WTC11 (cell line): ENCODE results near the gene TPT1. TPM values are rescaled to one million over a fixed set of nuclear protein-coding genes. Genes with fewer than 3 reads are reported as not detected.
A peak's percentile ranks its signal among the peaks of the same experiment; 100 is the strongest.

Source experiments
- ARID4B ChIP-seq: sonication (generic); formaldehyde crosslinking; IDR thresholded peaks from 2 replicates; pipeline ENCODE4 v1.8.0; 2023; ENCODE audit warnings: missing genetic modification reagents, mild to moderate bottlenecking, borderline replicate concordance
- CREB1 ChIP-seq: sonication (generic); formaldehyde crosslinking; IDR thresholded peaks from 2 replicates; pipeline ENCODE4 v1.8.0; 2023; ENCODE audit warnings: mild to moderate bottlenecking, missing genetic modification reagents
- FOXK1 ChIP-seq: sonication (generic); formaldehyde crosslinking; IDR thresholded peaks from 2 replicates; pipeline ENCODE4 v1.8.0; 2022; ENCODE audit warnings: mild to moderate bottlenecking, moderate library complexity, missing genetic modification reagents
- FOXP4 ChIP-seq: sonication (generic); formaldehyde crosslinking; IDR thresholded peaks from 2 replicates; pipeline ENCODE4 v1.8.0; 2022; ENCODE audit warnings: mild to moderate bottlenecking, missing genetic modification reagents
- GRHL2 ChIP-seq: fragments of 250-450 bp; sonication (Bioruptor Pico); IDR thresholded peaks from 2 replicates; pipeline ENCODE4 v1.8.0; 2022; ENCODE audit warnings: mild to moderate bottlenecking, moderate library complexity; ENCODE audit not compliant: insufficient replicate concordance, severe bottlenecking
- KAT7 ChIP-seq: sonication (generic); formaldehyde crosslinking; IDR thresholded peaks from 2 replicates; pipeline ENCODE4 v1.8.1; 2023; ENCODE audit warnings: missing genetic modification reagents, mild to moderate bottlenecking, borderline replicate concordance
- RORB ChIP-seq: fragments of 250-450 bp; sonication (Bioruptor Pico); IDR thresholded peaks from 2 replicates; pipeline ENCODE4 v1.9.0; 2021; ENCODE audit warnings: mild to moderate bottlenecking
- SMAD3 ChIP-seq: sonication (generic); formaldehyde crosslinking; IDR thresholded peaks from 2 replicates; pipeline ENCODE4 v1.8.0; 2022; ENCODE audit warnings: missing genetic modification reagents, mild to moderate bottlenecking, borderline replicate concordance
- SP1 ChIP-seq: sonication (generic); formaldehyde crosslinking; conservative IDR thresholded peaks from 2 replicates; pipeline ENCODE4 v1.8.1; 2022; ENCODE audit warnings: missing genetic modification reagents
- ZNF396 ChIP-seq: fragments of 250-450 bp; sonication (Bioruptor Pico); IDR thresholded peaks from 2 replicates; pipeline ENCODE4 v1.8.0; 2021; ENCODE audit warnings: mild to moderate bottlenecking, moderate library complexity, borderline replicate concordance
- ZNF423 ChIP-seq: fragments of 250-450 bp; sonication (Bioruptor Pico); IDR thresholded peaks from 2 replicates; pipeline ENCODE4 v2.1.2; 2022; ENCODE audit warnings: mild to moderate bottlenecking, moderate library complexity
- ZNF425 ChIP-seq: fragments of 250-450 bp; sonication (Bioruptor Pico); conservative IDR thresholded peaks from 2 replicates; pipeline ENCODE4 v1.9.0; 2021; ENCODE audit warnings: mild to moderate bottlenecking
- ZNF671 ChIP-seq: fragments of 250-450 bp; sonication (Bioruptor Pico); IDR thresholded peaks from 2 replicates; pipeline ENCODE4 v1.8.0; 2021; ENCODE audit warnings: mild to moderate bottlenecking
- total RNA-seq: library from RNA; stranded (reverse); gene quantifications from 3 replicates; pipeline ENCODE4 v1.2.3, GENCODE V29; 2021
- TF ChIP-seq, protein P1 (sequence below): sonication (generic); formaldehyde crosslinking; conservative IDR thresholded peaks from 2 replicates; pipeline ENCODE4 v1.8.1; 2023; ENCODE audit warnings: mild to moderate bottlenecking, low read depth, missing genetic modification reagents, moderate library complexity
- TF ChIP-seq, protein P2 (sequence below): fragments of 250-450 bp; sonication (Bioruptor Pico); IDR thresholded peaks from 2 replicates; pipeline ENCODE4 v1.8.0; 2021; ENCODE audit warnings: mild to moderate bottlenecking

The TPT1 gene
- total RNA-seq, 1 experiment from 2014 or later: 1,861 TPM

DNA sequence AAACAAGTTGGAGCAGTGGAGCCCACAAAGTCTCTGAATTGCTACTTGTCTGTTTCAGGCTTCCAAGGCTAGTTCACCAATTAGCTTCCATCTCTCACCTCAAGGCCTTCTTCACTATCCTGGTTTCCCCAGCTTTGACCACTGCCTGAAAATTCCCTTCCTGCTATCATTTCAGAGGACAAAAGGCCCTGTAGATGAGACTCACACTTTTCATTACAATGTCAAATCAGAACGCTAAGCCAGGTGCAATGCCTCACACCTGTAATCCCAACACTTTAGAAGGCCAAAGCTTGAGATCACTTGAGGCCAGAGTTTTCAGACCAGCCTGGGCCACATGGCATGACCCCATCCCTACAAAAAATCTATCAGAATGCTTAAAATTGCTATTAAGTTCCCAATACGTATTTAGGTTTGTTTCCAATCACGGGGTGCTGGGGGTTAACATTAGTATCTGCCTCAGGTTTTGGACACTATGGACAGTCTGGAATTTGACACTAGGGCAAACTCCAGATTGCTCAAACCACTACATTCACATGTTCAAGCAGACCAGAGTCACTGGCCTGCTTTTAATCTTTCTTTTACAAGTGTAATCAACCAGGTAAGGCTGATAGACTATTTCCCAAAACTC lies 5.5 kb downstream of the TPT1 start (continued):
- TF ChIP-seq GRHL2 (CRISPR knock-in tag) (no peak), CREB1 (CRISPR knock-in tag) (no peak), SP1 (CRISPR knock-in tag) (0 out of 2 replicates have a peak, but pooled peaks have one; percentile 30), RORB (CRISPR knock-in tag) (no peak), SMAD3 (CRISPR knock-in tag) (no peak), ZNF671 (CRISPR knock-in tag) (peak; percentile 81), ARID4B (no peak), ZNF396 (CRISPR knock-in tag) (no peak), FOXK1 (CRISPR knock-in tag) (no peak), FOXP4 (CRISPR knock-in tag) (no peak), ZNF423 (CRISPR knock-in tag) (no peak), KAT7 (CRISPR knock-in tag) (no peak), ZNF425 (CRISPR knock-in tag) (no peak; the same call in 1 of the 2 replicates)
- TF ChIP-seq, protein P1, sequence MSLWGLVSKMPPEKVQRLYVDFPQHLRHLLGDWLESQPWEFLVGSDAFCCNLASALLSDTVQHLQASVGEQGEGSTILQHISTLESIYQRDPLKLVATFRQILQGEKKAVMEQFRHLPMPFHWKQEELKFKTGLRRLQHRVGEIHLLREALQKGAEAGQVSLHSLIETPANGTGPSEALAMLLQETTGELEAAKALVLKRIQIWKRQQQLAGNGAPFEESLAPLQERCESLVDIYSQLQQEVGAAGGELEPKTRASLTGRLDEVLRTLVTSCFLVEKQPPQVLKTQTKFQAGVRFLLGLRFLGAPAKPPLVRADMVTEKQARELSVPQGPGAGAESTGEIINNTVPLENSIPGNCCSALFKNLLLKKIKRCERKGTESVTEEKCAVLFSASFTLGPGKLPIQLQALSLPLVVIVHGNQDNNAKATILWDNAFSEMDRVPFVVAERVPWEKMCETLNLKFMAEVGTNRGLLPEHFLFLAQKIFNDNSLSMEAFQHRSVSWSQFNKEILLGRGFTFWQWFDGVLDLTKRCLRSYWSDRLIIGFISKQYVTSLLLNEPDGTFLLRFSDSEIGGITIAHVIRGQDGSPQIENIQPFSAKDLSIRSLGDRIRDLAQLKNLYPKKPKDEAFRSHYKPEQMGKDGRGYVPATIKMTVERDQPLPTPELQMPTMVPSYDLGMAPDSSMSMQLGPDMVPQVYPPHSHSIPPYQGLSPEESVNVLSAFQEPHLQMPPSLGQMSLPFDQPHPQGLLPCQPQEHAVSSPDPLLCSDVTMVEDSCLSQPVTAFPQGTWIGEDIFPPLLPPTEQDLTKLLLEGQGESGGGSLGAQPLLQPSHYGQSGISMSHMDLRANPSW (CRISPR knock-in tag): no peak
- TF ChIP-seq, protein P2, sequence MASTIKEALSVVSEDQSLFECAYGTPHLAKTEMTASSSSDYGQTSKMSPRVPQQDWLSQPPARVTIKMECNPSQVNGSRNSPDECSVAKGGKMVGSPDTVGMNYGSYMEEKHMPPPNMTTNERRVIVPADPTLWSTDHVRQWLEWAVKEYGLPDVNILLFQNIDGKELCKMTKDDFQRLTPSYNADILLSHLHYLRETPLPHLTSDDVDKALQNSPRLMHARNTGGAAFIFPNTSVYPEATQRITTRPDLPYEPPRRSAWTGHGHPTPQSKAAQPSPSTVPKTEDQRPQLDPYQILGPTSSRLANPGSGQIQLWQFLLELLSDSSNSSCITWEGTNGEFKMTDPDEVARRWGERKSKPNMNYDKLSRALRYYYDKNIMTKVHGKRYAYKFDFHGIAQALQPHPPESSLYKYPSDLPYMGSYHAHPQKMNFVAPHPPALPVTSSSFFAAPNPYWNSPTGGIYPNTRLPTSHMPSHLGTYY (CRISPR knock-in tag): peak; percentile 52; the same call in 1 of the 2 replicates
